ENCODE data around the gene ALDH3B1.

The ALDH3B1 gene

GRCh38 chr11:68074584-68075352 lies 64.6 kb downstream of the ALDH3B1 start:
- no peak for DNase-seq

DNA sequence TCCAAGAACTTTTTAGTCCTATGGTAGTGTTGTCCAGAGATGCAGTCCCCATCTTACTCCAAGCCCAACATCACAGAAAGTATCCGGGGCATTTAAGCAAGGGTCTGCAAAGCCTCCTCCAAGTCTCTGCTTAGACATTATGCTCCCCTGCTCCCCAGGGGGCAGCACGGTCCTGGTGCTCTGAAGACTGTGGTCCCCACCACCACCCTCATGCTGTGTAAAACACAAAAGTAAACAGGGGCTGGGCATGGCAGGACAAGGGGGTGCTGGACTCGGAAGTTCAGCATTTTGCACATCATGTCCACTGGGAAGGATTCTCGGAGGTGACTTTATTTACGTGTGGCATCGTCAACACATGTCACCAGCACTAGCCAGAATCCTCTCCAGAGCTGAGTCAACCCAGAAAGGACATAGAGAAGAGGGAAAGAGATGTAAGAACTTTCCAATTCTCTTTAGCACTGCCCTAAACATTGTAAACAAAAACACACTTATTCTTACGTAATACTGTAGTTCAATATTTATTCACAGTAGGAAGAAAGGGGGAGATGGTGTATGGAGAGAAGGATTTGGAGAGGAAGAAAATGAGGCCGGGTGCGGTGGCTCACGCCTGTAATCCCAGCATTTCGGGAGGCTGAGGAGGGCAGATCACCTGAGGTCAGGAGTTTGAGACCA lies 66.4 kb downstream of the ALDH3B1 start:
- DNase-seq = no peak

DNA sequence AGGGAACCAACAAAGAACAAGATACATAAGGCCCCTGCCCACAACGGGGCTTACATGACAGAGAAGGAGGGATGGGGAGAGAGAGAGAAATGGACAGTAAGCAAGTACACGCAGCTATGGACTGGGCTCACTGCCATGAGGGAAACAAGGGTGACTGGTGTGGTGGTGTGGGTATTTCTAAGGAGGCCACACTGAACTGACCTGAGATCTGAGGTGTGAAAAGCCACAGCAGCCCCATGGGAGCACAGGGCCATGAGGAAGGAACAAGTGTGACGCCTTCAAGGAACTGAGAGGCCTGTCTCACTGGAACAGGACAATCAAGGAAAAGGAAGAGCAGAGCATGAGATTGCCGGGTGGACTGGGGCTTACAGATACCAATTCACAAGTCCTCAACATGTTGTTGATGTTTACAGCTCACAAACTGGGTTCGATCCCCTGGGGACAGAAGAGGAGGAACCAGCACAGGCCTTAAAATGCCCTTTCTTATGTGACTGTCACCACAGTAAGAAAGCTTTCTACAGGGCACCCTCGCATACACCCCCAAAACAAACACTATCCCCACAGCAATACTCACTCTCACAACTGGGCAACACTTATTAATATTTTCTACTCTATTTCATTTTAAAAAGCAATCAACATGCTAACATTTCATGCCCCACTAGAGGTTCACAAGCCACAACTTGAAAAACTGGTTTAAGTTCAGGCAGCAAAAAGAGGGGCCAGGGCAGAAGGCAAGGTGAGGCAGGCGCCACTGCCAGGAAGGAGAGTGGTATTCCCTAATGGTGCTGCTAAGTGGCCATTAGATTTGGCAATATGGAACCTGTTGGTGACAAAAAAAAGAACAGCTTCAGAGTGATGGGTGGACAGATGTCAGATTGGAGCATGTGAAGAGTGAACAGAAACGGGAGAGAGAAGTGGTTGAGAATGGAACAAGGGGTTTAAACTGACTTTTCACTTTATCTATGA lies 67.8 kb downstream of the ALDH3B1 start:
- DNase-seq = no peak
